ENCODE results near the gene NR5A2. TPM values are rescaled to one million over a fixed set of nuclear protein-coding genes. Genes with fewer than 3 reads are reported as not detected.

Gene NR5A2
- total and polyA plus RNA-seq, 10 of the 15 experiments (the other 5 are each of a cell fraction or from before 2014, with no cell fraction given), result 0.02 to 0.60 (median 0.15) TPM; not detected in 1

GRCh38 chr1:199978408-199978940 is 49.0 kb upstream of the NR5A2 start (continued):
- TF ChIP-seq STAT1 (conservative IDR thresholded peaks at IDR 0.05), result no peak
- no peak for TF ChIP-seq IRF4 (IDR thresholded peaks at IDR 0.05; ENCODE audit: low read depth, low read length)
- TF ChIP-seq ZZZ3 (IDR thresholded peaks at IDR 0.05; ENCODE audit: control insufficient read depth, insufficient read length, low read depth), result no peak
- no peak for TF ChIP-seq MEF2B (IDR thresholded peaks at IDR 0.05; ENCODE audit: partially characterized antibody, poor library complexity, severe bottlenecking)
- TF ChIP-seq ASH2L (IDR thresholded peaks at IDR 0.05; ENCODE audit: borderline replicate concordance, low read depth), result no peak
- no peak for TF ChIP-seq SKIL (IDR thresholded peaks at IDR 0.05; ENCODE audit: low read depth, poor library complexity, severe bottlenecking)

GRCh38 chr1:199979071-199979470 is 48.4 kb upstream of the NR5A2 start:
- 0% methylated on average over 1 of the region's 1 CpG for WGBS (ENCODE audit: insufficient coverage, insufficient replicate concordance, low lambda C conversion rate, missing lambda C conversion rate)
- SMC1A ChIA-PET (ENCODE audit: uncharacterized antibody, unreplicated experiment), result no interaction called here
- H3K27me3 ChIP-seq (replicated peaks in 1 of 2; ENCODE audit: control insufficient read depth in 2 of 2, insufficient read depth in 2 of 2, low read length in 1 of 2), result peaks cover 0 to 6% of the 10 kb centered on the region in 2 experiments; a peak in 1 of 4 replicates
- H4K20me1 ChIP-seq (ENCODE audit: control insufficient read depth, insufficient read depth), result no peaks in the 10 kb centered on the region
- in situ Hi-C loops (cut with MboI) (no loop called here), intact Hi-C loops (cut with micrococcal nuclease; ENCODE audit: unreplicated experiment) (loop anchor here (5.0 kb wide), 1 partner anchor 37 kb away; no protein-coding TSS in a partner anchor)
- POLR2A ChIA-PET, result no interaction called here
- ATAC-seq (no peak), FAIRE-seq (peak; percentile 76), DNase-seq (ENCODE audit: low read depth, low spot score) (no peak)
- H3K4me2 ChIP-seq (ENCODE audit: control insufficient read depth, insufficient read depth), result no peak overlapping the region
- no peak overlapping the region for H3K4me3 ChIP-seq
- no peak overlapping the region for H2AFZ ChIP-seq (ENCODE audit: control insufficient read depth, low read depth, low read length)
- no peak overlapping the region for H3K27ac ChIP-seq (ENCODE audit: control insufficient read depth, insufficient read depth)
- no peak overlapping the region for H3K9ac ChIP-seq (ENCODE audit: control insufficient read depth, insufficient read depth, low read length)
- H3K36me3 ChIP-seq (ENCODE audit: control insufficient read depth in 2 of 2, insufficient read depth in 2 of 2, low read length in 1 of 2), result no peaks in the 10 kb centered on the region
- RAD21 ChIA-PET (ENCODE audit: unreplicated experiment), result no interaction called here
- no peaks in the 10 kb centered on the region; the same call in 2 of the 3 replicates for H3K9me3 ChIP-seq (replicated peaks; ENCODE audit: control insufficient read depth, insufficient read depth, low read length)
- CTCF ChIA-PET, result interaction anchor here (0.6 to 0.7 kb wide), 3 partner anchors 61 to 940 kb away, joined by 3 to 5 read pairs (median 3); no protein-coding TSS in a partner anchor
- no peaks in the 10 kb centered on the region for H3K79me2 ChIP-seq (ENCODE audit: control insufficient read depth, insufficient read depth, low read length)
- H3K4me1 ChIP-seq (ENCODE audit: control insufficient read depth, insufficient read depth, low read length), result peaks cover 6% of the 10 kb centered on the region
- BruUV-seq (replicated peaks), result no TSS peak
- TF ChIP-seq RFX5 (IDR thresholded peaks at IDR 0.05; ENCODE audit: low read depth, low read length), result no peak
- TF ChIP-seq KDM1A (IDR thresholded peaks at IDR 0.05; ENCODE audit: borderline replicate concordance), result no peak
- no peak for TF ChIP-seq EZH2 (IDR thresholded peaks at IDR 0.05; ENCODE audit: borderline replicate concordance, control insufficient read depth, low read depth, low read length)
- TF ChIP-seq GATAD2B (conservative IDR thresholded peaks at IDR 0.05; ENCODE audit: low read depth), result no peak
- TF ChIP-seq CBFB (IDR thresholded peaks at IDR 0.05; ENCODE audit: low read depth), result no peak
- TF ChIP-seq RELA (IDR thresholded peaks at IDR 0.05; ENCODE audit: borderline replicate concordance, partially characterized antibody), result no peak
- no peak for TF ChIP-seq ZSCAN29 (IDR thresholded peaks at IDR 0.05)
- no peak for TF ChIP-seq SREBF1 (IDR thresholded peaks at IDR 0.05; ENCODE audit: low read length)
- TF ChIP-seq ZNF217 (IDR thresholded peaks at IDR 0.05), result no peak
- no peak for TF ChIP-seq RAD51 (IDR thresholded peaks at IDR 0.05)
- TF ChIP-seq ZBTB4 (CRISPR knock-in tag; IDR thresholded peaks at IDR 0.05), result no peak
- no peak for TF ChIP-seq E2F4 (IDR thresholded peaks at IDR 0.05; ENCODE audit: low read depth, low read length)
- no peak for TF ChIP-seq HDGF (IDR thresholded peaks at IDR 0.05)

All from GM12878 (cell line).